IMR-90 (cell line): ENCODE measurements around the gene ZNF778.
"Not testable (repeated sequence)": the region's sequence is repeated elsewhere in the genome, so short reads cannot be mapped to it uniquely, and the experiment has no call there.

ENCODE experiments used
- BHLHE40 ChIP-seq: fragments of 150-350 bp; IDR thresholded peaks from 2 replicates; pipeline ENCODE4 v1.6.1; 2016; ENCODE audit warnings: mild to moderate bottlenecking, low read depth, low read length
- FOS ChIP-seq: fragments of 150-350 bp; IDR thresholded peaks from 2 replicates; pipeline ENCODE4 v1.6.1; 2016; ENCODE audit warnings: low read depth, low read length
- MAFK ChIP-seq: IDR thresholded peaks from 2 replicates; pipeline ENCODE4 v1.6.1; 2012; ENCODE audit warnings: low read depth, low read length, improper control_type of control experiment
- NFE2L2 ChIP-seq: fragments of 150-350 bp; IDR thresholded peaks from 2 replicates; pipeline ENCODE4 v1.6.1; 2016; ENCODE audit warnings: low read depth, mild to moderate bottlenecking, low read length
- POLR2A ChIP-seq: IDR thresholded peaks from 2 replicates; pipeline ENCODE4 v1.6.1; 2012; ENCODE audit warnings: mild to moderate bottlenecking, low read depth, low read length
- RAD21 ChIP-seq: IDR thresholded peaks from 2 replicates; pipeline ENCODE4 v1.6.1; 2012; ENCODE audit warnings: low read length, improper control_type of control experiment
- RCOR1 ChIP-seq: IDR thresholded peaks from 2 replicates; pipeline ENCODE4 v1.6.1; 2012; ENCODE audit warnings: mild to moderate bottlenecking, low read length, improper control_type of control experiment; ENCODE audit not compliant: insufficient replicate concordance
- RFX5 ChIP-seq: IDR thresholded peaks from 2 replicates; pipeline ENCODE4 v1.8.0; 2012; ENCODE audit warnings: low read depth, mild to moderate bottlenecking, low read length, moderate library complexity
- TF ChIP-seq, protein P1 (sequence below): conservative IDR thresholded peaks from 2 replicates; pipeline ENCODE4 v1.5.1; 2012; ENCODE audit warnings: mild to moderate bottlenecking, low read depth, low read length, improper control_type of control experiment

DNA sequence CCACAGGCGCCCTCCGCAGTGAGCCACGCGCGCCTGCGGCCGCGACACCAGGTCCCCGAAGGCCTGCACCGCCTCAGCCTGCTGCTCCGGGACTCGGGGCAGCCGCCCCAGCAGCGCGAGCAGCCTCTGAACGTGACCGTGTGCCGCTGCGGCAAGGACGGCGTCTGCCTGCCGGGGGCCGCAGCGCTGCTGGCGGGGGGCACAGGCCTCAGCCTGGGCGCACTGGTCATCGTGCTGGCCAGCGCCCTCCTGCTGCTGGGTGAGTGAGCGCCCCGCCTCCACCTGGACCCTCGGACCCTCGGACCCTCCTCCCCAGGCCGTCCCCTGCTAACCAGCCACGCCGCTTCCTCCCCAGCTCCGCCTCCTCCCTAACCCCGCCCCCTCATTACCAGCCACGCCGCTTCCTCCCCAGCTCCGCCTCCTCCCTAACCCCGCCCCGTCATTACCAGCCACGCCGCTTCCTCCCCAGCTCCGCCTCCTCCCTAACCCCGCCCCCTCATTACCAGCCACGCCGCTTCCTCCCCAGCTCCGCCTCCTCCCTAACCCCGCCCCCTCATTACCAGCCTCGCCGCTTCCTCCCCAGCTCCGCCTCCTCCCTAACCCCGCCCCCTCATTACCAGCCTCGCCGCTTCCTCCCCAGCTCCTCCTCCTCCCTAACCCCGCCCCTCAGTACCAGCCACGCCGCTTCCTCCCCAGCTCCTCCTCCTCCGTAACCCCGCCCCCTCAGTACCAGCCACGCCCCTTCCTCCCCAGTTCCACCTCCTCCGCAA, 25.1 kb upstream of the ZNF778 start:
- TF ChIP-seq, protein P1, sequence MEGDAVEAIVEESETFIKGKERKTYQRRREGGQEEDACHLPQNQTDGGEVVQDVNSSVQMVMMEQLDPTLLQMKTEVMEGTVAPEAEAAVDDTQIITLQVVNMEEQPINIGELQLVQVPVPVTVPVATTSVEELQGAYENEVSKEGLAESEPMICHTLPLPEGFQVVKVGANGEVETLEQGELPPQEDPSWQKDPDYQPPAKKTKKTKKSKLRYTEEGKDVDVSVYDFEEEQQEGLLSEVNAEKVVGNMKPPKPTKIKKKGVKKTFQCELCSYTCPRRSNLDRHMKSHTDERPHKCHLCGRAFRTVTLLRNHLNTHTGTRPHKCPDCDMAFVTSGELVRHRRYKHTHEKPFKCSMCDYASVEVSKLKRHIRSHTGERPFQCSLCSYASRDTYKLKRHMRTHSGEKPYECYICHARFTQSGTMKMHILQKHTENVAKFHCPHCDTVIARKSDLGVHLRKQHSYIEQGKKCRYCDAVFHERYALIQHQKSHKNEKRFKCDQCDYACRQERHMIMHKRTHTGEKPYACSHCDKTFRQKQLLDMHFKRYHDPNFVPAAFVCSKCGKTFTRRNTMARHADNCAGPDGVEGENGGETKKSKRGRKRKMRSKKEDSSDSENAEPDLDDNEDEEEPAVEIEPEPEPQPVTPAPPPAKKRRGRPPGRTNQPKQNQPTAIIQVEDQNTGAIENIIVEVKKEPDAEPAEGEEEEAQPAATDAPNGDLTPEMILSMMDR = not testable (repeated sequence)
- not testable (repeated sequence) for TF ChIP-seq POLR2A, MAFK, RFX5, FOS, RCOR1, NFE2L2, RAD21
- peak; percentile 88 for TF ChIP-seq BHLHE40
